ENCODE measurements around the gene BRCA2. TPM values are rescaled to one million over a fixed set of nuclear protein-coding genes. Genes with fewer than 3 reads are reported as not detected.

BRCA2 gene
- total RNA-seq, 4 donors from 2014 or later: 2.1 to 6.1 (median 4.1) TPM

DNA sequence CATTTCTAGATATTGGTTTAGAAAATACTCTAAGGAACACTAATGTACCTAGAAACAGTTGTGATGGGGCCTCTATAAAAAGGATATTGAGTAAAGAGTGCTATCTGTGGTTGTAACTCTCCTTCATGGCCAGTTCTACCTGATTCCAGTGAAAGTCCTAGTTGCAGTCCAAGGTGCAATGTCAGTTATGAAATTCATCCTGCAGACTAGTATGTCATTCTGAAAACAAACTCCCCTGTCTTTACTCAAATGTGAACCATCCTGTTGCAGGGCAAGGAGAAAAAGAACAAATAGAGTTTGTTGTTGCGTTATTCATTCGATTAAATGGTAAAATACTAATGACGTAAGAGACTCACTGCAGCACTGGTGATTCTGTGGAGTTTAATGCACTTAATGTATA lies 130.9 kb downstream of the BRCA2 start:
- DNase-seq: no peak
- no peaks in the 10 kb centered on the region for H3K27me3 ChIP-seq
- no peak overlapping the region for H3K4me3 ChIP-seq
- no peaks in the 10 kb centered on the region for H3K36me3 ChIP-seq
- no peaks in the 10 kb centered on the region for H3K9me3 ChIP-seq
- 85 to 95% methylated on average over 3 of the region's 3 CpGs for WGBS, 2 donors
- H3K4me1 ChIP-seq: no peaks in the 10 kb centered on the region
- H3K27ac ChIP-seq: no peak overlapping the region
- no peak for TF ChIP-seq POLR2A (IDR thresholded peaks at IDR 0.05)
- TF ChIP-seq, protein P1, sequence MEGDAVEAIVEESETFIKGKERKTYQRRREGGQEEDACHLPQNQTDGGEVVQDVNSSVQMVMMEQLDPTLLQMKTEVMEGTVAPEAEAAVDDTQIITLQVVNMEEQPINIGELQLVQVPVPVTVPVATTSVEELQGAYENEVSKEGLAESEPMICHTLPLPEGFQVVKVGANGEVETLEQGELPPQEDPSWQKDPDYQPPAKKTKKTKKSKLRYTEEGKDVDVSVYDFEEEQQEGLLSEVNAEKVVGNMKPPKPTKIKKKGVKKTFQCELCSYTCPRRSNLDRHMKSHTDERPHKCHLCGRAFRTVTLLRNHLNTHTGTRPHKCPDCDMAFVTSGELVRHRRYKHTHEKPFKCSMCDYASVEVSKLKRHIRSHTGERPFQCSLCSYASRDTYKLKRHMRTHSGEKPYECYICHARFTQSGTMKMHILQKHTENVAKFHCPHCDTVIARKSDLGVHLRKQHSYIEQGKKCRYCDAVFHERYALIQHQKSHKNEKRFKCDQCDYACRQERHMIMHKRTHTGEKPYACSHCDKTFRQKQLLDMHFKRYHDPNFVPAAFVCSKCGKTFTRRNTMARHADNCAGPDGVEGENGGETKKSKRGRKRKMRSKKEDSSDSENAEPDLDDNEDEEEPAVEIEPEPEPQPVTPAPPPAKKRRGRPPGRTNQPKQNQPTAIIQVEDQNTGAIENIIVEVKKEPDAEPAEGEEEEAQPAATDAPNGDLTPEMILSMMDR (IDR thresholded peaks at IDR 0.05): no peak
- intact Hi-C loops (cut with DNase I): no loop called here

DNA sequence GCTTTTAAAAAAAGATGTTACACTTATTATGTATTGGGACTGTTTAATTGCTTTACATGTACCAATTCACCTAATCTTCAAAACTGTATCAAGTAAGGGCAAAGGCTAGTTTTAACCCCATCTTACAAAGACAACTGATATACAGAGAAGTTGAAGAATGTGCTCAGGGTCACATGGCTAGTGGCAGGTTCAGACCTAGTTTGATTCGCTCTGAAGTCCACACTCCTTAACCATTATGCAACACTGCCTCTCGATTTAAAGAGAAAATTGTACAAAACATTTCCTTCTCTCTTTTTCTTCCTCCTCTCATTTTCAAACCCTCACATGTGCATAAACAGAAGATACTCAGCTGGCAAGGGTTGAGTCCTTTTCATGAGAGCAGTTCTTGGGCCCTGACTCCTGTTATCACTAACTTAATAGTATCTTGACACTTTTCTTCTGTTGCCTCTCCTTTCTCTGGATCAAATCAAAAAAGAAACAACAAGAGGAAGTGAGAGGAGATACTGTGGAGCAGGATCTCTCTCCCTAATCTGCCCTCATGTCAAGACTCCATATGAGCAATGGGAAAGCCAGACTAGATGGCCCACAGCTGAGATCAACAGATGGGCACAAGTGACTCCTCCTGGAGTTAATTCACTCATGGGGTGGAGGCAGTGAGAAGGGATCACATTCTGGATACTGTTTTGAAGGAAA lies 131.6 kb downstream of the BRCA2 start:
- TF ChIP-seq, protein P1 (IDR thresholded peaks at IDR 0.05): no peak
- TF ChIP-seq POLR2A (IDR thresholded peaks at IDR 0.05): no peak
- H3K4me1 ChIP-seq: no peaks in the 10 kb centered on the region
- no peak overlapping the region for H3K27ac ChIP-seq
- intact Hi-C loops (cut with DNase I): no loop called here
- H3K9me3 ChIP-seq: peaks cover 0 to 6% (median 0%) of the 10 kb centered on the region in 3 donors
- no peak overlapping the region for H3K4me3 ChIP-seq
- peaks cover 0 to 6% (median 0%) of the 10 kb centered on the region in 3 donors for H3K36me3 ChIP-seq
- H3K27me3 ChIP-seq: no peaks in the 10 kb centered on the region
- 77 to 81% methylated on average over 2 of the region's 2 CpGs for WGBS, 2 donors
- DNase-seq: no peak

DNA sequence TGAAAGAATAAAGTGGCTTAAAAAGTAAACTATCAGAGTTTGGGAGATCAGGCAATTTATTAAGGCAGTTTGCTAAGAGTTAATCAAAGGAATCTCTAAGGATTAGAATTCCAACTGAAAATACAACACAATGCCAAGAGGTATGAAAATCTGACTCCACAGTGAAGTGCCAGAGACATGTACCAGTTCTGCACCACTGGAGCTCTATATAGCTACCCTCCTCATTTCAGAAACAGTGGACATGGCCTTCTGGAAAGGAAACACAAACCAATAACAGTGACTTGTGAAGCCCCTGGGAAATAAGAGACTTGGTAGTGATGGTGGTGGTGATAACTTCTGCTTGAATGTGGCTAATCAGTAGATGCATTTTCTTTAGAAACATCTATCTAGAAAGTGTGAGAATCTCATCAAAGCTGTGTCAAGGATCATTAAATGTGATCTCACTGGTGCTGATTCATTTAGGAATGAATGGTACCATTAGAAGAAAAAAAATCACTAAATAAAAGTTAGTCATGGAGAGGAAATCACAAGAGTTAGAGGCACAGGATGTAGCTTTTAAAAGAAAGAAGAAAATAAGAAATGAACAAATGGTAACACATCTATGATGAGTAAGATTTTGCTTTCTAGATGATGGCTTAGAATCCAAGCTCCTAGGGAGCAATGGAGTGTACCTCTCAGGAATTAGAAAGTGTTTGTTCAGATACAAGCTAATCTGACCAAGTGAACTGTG lies 132.8 kb downstream of the BRCA2 start:
- intact Hi-C loops (cut with DNase I): no loop called here
- Histone ChIP-seq H3K4me1 (no peaks in the 10 kb centered on the region), H3K9me3 (peaks cover 0 to 12% (median 0%) of the 10 kb centered on the region in 3 donors), H3K4me3 (no peak overlapping the region), H3K27ac (no peak overlapping the region), H3K36me3 (peaks cover 0 to 9% (median 0%) of the 10 kb centered on the region in 3 donors), H3K27me3 (no peaks in the 10 kb centered on the region)
- no peak for DNase-seq
- TF ChIP-seq POLR2A (IDR thresholded peaks at IDR 0.05): no peak
- TF ChIP-seq, protein P1 (IDR thresholded peaks at IDR 0.05): no peak

DNA sequence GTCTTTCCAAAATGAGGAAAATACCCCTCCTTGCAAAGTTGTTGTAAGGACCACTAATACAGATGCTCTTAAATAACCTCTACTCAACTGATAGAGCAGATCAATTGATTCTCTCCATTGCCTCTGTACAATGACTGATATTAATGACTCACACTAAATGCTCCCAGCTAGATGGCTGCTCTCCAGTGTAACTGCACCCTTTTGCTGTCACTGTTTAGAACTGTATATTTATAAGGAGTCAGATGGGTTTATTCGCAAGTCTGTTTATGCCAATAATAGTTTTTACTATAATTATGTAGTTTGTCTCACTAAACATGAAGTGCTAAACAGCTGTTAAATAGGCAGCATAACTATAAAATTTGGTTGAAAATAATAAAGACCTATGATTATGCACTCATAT lies 133.7 kb downstream of the BRCA2 start:
- Histone ChIP-seq H3K9me3 (peaks cover 0 to 12% (median 0%) of the 10 kb centered on the region in 3 donors), H3K36me3 (peaks cover 0 to 14% (median 0%) of the 10 kb centered on the region in 3 donors), H3K27ac (no peak overlapping the region), H3K27me3 (no peaks in the 10 kb centered on the region), H3K4me3 (no peak overlapping the region), H3K4me1 (no peaks in the 10 kb centered on the region)
- 68 to 92% methylated on average over 1 of the region's 1 CpG for WGBS, 2 donors
- no peak for TF ChIP-seq POLR2A (IDR thresholded peaks at IDR 0.05)
- TF ChIP-seq, protein P1 (IDR thresholded peaks at IDR 0.05): no peak
- intact Hi-C loops (cut with DNase I): no loop called here
- DNase-seq: no peak

Small RNAs within 50 kb of the gene (small RNA-seq; reads per million reads assigned to genes)
- 0 reads per million in 4 donors for gene RF00190

Other genes starting within 250 kb of the BRCA2 start
- gene ZAR1L, start 145 bp upstream of the BRCA2 start, total RNA-seq: not detected
- gene N4BP2L1, start 112.6 kb downstream of the BRCA2 start, total RNA-seq: 10 to 100 TPM in 2 of 4 donors, 1 to 10 TPM in 2; 2.2 to 23.6 (median 10.6) TPM
- gene N4BP2L2, start 223.3 kb downstream of the BRCA2 start, total RNA-seq: 100 to 1,000 TPM in 1 of 4 donors, 10 to 100 TPM in 3; 32.8 to 136 (median 50.3) TPM

Data from esophagus squamous epithelium (tissue), 5 donors.